ENCODE measurements around the gene SSX4B. TPM values are rescaled to one million over a fixed set of nuclear protein-coding genes. Genes with fewer than 3 reads are reported as not detected.
"Not testable (repeated sequence)": the region's sequence is repeated elsewhere in the genome, so short reads cannot be mapped to it uniquely, and the experiment has no call there.

Gene SSX4B, protein sequence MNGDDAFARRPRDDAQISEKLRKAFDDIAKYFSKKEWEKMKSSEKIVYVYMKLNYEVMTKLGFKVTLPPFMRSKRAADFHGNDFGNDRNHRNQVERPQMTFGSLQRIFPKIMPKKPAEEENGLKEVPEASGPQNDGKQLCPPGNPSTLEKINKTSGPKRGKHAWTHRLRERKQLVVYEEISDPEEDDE
- total RNA-seq, result not detected in 2 replicates

DNA sequence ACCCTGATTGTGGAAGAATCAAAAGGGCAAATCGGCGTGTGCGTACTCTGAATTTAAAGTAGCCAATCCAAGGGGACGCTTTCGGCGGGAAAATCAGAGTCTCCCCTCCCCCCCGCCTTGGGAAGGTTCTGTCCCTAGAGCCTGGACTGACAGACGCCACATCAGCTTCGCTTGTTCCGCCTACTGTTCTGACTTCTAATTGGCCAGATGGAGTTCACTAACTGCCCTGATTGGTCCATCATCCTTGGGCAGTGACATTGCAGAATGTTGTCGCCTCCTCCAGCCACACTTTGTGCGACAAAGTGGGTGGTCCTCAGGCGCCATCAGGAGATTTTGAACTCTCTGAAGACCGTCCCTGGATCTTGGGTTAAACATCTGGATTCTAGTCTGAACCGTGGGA lies at the start of gene SSX4B:
TSS of gene SSX4B (minus strand) at position 101 of the 400 bp plus-strand sequence. CDS start 588 bp downstream, outside the sequence.
- DNase-seq (ENCODE audit: low read depth in 2 of 2), result not testable (repeated sequence)

DNA sequence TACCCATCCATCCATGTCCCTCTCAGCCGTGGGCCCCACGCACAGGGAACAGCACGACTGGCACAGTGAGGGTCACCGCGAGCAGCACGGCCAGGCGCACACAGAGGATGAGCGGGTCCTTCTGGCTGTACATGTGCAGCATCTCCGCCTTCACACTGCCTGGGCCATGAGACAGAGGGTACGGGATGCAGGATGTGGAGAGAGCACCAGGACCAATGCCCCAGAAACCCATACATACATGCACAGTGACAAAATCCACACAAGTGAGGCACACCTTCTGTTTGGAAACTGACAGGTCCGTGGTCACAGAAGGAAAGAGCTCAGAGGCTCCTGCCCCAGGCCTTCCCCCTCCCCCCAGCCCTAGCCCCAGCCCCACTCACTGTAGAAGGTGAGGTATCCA lies 48.8 kb upstream of the SSX4B start:
- DNase-seq (ENCODE audit: low read depth in 2 of 2), result no peak

DNA sequence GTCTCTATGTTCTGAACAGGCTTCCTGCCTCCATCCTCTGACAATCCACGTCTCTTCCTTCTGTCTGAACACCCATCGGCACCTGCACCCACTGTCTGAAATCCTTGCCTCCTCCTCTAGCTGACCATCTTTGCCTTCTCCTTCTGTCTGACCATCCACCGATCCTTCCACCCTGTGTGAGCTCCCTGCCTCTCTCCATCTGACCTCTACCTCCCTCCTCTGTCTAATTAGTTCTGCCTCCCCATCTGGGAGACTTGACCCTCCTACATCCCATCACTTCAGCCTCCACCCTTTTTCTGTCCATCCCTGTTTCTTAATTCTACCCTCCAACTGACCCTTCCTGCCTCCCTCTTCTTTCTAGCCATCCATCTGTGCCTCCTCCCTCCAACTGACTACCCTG lies 48.3 kb upstream of the SSX4B start:
- no peak for DNase-seq (ENCODE audit: low read depth in 2 of 2)

DNA sequence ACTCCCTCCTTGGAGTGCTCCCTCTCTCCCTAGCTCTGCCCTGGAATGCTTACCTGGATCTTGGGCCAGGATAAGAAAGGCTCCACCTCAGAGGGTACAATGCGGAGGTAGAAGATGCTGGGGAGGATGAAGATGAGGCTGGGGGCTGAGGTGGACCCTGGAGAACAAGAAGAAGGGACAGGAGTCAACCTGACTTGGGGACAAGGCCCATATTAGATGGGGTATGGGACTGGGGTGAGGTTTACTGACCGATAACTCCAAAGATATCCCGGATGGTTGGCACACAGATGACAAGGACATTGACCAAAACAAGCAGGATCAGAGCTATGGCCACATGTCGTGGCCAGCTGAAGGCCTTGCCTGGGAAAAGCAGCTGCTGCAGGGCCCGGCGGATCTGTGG lies 47.7 kb upstream of the SSX4B start:
- no peak for DNase-seq (ENCODE audit: low read depth in 2 of 2)

DNA sequence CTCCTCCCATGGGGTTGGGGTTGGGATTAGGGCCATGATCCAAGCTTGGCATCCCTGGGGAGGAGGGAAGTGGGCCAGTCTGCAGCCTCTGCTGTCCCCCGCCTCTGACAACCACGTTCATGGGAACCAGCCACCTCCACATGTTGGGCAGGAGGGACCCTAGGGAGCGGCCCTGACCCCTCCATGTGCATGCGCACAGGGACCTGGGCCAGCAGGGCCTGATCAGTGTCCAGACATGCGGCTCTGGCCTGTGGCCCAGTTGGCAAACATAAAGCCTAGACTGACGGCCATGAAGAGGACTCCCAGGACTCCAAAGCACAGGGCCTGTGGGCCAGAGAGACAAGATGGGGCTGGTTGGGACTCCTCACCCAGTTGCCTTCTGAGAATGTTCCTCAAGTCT lies 47.0 kb upstream of the SSX4B start:
- DNase-seq (ENCODE audit: low read depth in 2 of 2), result no peak

DNA sequence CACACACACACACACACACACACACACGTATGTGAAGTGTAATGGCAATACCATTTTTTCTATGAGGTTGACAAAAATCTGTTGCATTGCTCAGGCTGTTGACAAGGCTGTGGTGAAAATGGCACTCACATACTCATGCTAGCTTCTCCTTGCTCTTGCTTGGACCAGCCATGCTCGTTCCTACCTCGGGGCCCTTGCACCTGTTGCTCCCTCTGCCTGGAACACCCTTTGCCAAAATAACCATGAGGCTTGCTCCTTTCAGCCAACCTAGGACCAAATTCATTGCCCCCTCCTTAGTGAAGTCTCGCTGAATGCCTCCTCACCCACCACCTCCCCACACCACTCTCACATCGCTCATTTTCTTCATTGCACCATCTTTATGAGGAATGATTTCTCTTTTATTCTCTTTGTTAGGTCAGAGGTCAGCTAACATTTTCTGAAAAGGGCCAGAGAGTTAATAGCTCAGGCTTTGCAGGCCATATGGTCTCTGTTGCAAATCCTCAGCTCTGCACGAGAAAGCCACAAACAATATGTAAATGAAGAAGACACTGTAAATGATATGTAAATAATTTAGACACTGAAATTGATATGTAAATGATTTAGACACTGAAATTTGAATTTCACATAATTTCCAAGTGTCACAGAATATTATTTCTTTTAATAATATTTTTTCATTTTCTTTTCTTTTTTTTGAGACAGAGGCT lies 45.0 kb upstream of the SSX4B start:
- DNase-seq (ENCODE audit: low read depth in 2 of 2), result no peak

DNA sequence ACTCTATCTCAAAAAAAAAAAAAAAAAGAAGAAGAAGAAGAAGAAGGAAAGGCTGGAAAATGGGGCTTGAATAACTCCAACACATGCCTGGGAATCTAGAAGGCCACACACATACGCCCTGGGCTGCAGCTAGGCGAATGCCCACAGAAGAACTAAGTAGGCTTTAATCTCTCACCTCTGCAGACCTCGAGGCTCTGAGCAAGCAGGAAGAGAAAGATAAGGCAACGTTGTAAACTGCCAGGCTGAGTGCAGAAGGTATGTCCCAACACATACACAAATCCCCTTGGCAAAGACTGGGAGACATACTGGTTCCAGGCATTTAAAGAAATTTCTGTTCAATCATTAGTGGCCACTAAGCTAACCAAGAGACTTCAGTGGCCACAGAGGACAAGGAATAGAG lies 39.9 kb upstream of the SSX4B start:
- no peak for DNase-seq (ENCODE audit: low read depth in 2 of 2)

DNA sequence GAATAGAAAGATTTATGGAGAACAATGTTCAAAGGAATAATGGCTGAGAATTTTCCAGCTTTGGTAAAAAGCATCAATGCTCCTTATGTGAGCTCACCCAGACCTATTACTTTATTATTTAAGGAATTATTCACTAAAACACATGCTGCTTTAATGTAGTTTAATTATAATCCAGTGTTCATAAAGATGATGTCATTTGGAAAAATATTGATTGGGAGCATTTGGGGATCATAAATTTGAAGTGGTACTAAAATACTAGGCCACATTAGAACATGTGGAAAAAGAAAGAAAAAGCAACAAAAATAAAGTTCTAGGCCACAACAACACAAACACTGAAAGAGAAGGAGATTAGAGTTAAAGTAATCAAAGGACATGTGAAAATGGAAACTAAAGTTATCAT lies 38.3 kb upstream of the SSX4B start:
- no peak for DNase-seq (ENCODE audit: low read depth in 2 of 2)

DNA sequence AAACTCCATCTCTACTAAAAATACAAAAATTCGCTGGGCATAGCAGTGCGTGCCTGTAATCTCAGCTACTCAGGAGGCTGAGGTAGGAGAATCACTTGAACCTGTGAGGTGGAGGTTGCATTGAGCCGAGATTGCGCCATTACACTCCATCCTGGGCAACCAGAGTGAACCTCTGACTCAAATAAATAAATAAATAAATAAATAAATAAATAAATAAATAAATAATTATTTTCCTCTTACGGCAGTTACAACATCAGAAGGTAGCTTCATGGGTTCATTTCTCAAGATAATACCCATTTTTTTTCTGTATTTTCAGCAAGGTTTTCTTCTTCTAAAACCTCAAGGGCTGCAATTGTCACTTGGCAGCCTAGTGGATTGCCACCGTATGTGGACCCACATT lies 35.4 kb upstream of the SSX4B start:
- not testable (repeated sequence) for DNase-seq (ENCODE audit: low read depth in 2 of 2)

DNA sequence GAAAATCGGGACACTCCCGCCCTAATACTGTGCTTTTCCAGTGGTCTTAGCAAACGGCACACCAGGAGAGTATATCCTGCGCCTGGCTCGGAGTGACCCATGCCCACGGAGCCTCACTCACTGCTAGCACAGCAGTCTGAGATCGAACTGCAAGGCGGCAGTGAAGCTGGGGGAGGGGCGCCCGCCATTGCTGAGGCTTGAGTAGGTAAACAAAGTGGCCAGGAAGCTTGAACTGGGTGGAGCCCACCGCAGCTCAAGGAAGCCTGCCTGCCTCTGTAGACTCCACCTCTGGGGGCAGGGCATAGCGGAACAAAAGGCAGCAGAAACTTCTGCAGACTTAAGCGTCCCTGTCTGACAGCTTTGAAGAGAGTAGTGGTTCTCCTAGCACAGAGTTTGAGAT lies 22.0 kb upstream of the SSX4B start:
- not testable (repeated sequence) for DNase-seq (ENCODE audit: low read depth in 2 of 2)

DNA sequence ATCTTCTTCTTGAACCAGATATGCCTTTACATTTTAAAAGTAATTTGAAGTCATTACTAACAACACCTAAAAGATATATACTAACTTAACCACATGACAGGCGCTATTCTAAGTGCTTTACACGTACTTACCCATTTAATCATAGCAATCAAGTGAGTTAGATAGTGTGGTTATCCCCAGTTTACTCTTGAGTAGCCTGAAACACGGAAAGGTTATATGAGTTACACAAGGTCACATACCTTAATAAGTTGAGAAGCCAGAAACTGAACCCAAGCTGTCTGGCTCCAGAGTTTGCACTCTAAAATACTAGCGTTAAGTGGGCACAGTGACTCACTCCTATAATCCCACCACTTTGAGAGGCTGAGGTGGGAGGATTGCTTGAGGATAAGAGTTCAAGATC lies 18.4 kb upstream of the SSX4B start:
- not testable (repeated sequence) for DNase-seq (ENCODE audit: low read depth in 2 of 2)

DNA sequence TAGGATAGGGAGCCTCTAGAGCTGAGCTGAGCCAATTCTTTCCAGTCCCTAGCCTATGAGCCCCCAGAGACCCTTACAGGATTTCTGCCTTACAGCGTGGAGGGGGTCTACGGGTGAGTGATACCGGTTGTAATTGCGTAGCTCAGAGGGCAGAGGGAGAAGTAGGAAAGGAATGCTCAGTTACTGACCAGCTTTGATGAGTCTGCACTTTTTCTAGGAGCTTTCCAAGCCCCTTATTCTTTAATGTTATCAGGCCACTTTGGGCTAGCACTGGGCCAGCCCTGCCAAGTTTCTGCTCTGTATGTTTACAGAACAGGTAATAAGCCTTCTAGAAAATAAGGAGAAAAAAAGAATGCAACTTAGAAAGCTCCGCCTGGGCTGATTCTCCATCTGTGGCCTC lies 17.8 kb upstream of the SSX4B start:
- not testable (repeated sequence) for DNase-seq (ENCODE audit: low read depth in 2 of 2)

DNA sequence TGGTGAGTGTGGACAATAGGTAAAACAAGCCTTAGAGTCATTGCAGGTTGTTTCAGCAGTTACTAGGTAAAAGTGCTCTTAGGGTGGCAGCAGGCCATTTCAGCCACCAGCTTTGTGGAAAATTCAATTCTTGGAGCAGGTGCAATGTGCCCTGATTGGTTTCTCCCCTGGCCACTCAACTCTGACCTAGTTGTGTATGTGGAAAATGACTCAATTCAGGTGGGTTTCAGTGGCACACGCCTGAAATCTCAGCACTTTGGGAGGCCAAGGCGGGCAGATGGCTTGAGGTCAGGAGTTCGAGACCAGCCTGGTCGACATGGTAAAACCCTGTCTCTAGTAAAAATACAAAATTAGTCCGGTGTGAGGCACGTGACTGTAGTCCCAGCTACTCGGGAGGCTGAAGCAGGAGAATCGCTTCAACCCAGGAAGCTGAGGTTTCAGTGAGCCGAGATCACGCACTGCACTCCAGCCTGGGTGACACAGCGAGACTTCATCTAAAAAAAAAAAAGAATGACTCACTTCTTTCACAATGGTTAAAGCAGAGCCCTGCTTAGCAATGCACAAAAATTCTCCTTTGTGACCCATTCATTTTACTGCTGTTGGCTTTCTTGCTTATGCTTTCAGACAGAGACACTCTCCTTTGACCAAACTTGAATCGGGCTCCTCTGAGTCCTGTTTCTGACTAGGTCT lies 15.4 kb upstream of the SSX4B start:
- DNase-seq (ENCODE audit: low read depth in 2 of 2), result not testable (repeated sequence)

DNA sequence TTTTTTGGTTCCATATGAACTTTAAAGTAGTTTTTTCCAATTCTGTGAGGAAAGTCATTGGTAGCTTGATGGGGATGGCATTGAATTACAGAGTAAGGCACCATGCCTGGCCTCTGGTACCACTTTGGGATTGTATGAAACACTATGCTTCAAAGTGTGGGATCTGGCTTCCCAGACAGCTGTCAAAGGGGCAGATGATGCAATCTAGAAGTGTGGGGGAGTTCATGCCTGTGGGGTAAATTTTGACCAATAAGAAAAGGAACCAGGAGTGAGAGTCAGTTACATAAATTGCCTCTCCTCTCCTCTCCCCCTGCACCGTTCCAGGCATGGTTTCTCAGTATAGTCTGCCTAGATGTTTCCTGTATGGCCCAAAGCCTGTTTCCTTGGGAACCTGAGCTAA lies 13.9 kb downstream of the SSX4B start:
- peak in 1 of 2 donors; percentile 0 for DNase-seq (ENCODE audit: low read depth in 2 of 2)

DNA sequence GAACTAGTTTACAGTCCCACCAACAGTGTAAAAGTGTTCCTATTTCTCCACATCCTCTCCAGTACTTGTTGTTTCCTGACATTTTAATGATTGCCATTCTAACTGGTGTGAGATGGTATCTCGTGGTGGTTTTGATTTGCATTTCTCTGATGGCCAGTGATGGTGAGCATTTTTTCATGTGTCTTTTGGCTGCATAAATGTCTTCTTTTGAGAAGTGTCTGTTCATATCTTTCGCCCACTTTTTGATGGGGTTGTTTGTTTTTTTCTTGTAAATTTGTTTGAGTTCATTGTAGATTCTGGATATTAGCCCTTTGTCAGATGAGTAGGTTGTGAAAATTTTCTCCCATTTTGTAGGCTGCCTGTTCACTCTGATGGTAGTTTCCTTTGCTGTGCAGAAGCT lies 14.8 kb downstream of the SSX4B start:
- not testable (repeated sequence) for DNase-seq (ENCODE audit: low read depth in 2 of 2)

DNA sequence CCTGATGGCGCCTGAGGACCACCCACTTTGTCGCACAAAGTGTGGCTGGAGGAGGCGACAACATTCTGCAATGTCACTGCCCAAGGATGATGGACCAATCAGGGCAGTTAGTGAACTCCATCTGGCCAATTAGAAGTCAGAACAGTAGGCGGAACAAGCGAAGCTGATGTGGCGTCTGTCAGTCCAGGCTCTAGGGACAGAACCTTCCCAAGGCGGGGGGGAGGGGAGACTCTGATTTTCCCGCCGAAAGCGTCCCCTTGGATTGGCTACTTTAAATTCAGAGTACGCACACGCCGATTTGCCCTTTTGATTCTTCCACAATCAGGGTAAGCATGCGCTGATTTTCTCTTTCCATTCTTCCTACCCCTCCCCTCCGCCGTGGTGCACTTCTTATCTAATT lies 28.5 kb downstream of the SSX4B start, which contains the start of gene SSX4:
TSS of gene SSX4 (plus strand) at position 301 of the 400 bp plus-strand sequence. CDS start 515 bp downstream, outside the sequence.
- DNase-seq (ENCODE audit: low read depth in 2 of 2), result not testable (repeated sequence)

DNA sequence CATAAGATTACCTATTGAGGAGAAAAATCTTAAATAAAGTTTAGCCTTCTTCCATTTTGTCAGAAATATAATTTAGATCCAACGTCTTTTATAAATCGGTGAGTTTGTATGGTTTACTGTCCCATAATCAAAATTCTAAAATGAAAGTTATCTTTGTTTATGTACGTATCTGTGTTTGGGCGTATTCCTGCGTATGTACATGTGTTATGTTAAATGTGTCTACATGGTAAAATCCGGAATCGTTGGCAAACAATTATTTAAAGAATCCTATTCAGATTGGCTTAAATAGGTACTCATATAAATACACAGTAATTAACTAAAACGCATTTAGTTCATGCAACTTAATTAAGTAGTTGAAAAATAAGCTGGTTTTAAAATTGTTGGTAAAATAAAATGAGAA lies 41.4 kb downstream of the SSX4B start:
- DNase-seq (ENCODE audit: low read depth in 2 of 2), result not testable (repeated sequence)

DNA sequence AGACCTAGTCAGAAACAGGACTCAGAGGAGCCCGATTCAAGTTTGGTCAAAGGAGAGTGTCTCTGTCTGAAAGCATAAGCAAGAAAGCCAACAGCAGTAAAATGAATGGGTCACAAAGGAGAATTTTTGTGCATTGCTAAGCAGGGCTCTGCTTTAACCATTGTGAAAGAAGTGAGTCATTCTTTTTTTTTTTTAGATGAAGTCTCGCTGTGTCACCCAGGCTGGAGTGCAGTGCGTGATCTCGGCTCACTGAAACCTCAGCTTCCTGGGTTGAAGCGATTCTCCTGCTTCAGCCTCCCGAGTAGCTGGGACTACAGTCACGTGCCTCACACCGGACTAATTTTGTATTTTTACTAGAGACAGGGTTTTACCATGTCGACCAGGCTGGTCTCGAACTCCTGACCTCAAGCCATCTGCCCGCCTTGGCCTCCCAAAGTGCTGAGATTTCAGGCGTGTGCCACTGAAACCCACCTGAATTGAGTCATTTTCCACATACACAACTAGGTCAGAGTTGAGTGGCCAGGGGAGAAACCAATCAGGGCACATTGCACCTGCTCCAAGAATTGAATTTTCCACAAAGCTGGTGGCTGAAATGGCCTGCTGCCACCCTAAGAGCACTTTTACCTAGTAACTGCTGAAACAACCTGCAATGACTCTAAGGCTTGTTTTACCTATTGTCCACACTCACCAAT lies 43.9 kb downstream of the SSX4B start:
- DNase-seq (ENCODE audit: low read depth in 2 of 2), result not testable (repeated sequence)

DNA sequence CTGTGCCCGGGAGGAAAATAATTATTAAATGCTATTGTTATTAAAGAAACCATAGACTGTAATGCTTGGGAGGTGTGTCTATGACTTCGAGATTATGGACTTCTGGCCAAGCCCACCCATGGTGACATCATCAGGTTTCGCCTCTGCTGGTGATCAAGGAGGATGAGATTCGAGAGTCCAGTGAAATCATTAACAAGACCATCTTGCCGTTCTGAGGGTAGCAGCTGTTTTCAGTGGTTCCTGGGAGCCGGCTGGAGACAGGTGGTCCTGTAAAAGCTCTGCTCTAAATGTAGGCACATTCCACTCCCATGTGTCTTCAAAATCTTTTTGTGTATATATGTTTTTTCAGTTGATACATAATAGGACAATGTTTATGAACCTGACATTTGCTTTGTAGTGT lies 52.5 kb downstream of the SSX4B start:
- not testable (repeated sequence) for DNase-seq (ENCODE audit: low read depth in 2 of 2)

DNA sequence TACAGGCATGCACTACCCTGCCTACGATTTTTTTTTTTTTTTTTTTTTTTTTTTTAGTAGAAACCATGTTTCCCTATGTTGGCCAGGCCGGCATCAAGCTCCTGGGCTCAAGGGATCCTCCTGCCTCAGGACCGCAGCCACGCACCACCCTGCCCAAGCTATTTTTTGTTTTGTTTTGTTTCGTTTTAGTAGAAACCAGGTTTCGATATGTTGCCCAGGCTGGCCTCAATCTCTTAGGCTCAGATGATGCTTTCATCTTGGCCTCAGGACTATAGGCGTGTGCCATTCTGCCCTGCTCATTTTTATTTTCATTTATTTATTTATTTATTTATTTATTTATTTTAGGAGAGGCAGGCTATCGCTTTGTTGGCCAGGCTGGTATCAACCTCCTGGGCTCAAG lies 54.1 kb downstream of the SSX4B start:
- DNase-seq (ENCODE audit: low read depth in 2 of 2), result no peak

DNA sequence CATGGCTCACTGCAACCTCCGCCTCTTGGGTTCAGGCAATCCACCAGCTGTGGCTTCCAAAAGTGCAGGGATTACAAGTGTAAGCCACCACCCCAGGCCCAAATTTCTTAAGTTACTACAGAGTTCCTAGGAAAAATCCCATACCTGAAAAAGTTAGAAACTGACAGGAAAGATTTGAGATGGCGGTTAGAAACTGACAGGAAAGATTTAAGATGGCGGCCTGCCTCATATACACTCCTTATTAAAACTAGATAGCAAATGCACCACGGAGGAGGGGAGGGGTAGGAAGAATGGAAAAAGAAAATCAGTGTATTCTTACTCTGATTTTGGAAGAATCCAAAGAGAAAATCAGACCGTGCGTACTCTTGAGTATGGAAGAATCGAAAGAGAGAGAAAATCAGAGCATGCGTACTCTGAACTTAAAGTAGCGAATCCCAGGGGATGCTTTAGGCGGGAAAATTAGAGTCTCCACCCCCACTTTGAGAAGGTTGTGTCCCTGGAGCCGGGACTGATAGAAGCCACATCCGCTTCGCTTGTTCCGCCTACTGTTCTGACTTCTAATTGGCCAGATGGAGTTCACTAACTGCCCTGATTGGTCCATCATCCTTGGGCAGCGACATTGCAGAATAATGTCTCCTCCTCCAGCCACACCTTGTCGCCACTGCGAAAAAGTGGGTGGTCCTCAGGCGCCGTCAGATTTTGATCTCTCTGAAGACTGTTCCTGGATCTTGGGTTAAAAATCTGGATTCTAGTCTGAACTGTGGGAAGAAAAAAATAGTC lies 55.3 kb downstream of the SSX4B start, which contains the start of gene SSX3:
TSS of gene SSX3 (minus strand) at position 389 of the 780 bp plus-strand sequence. CDS start 1,454 bp downstream, outside the sequence.
- DNase-seq (ENCODE audit: low read depth in 2 of 2), result not testable (repeated sequence)

Data from dermis microvascular lymphatic vessel endothelial cell (primary cell).